Type B pancreatic cell (in vitro differentiated cells): ENCODE data around the gene TMEM44. TPM values are rescaled to one million over a fixed set of nuclear protein-coding genes. Genes with fewer than 3 reads are reported as not detected.

ENCODE experiments used
- DNase-seq: peaks from one replicate; pipeline ENCODE4 v3.0.0; 2021; ENCODE audit warnings: mixed read lengths; ENCODE audit not compliant: unreplicated experiment; ENCODE audit errors: extremely low spot score
- H3K27ac Mint-ChIP-seq: 2 replicates; pipeline ENCODE4 v1.8.0; 2021; ENCODE audit warnings: mild to moderate bottlenecking, mixed read lengths
- H3K27me3 Mint-ChIP-seq: 2 replicates; pipeline ENCODE4 v1.8.0; 2021; ENCODE audit warnings: mixed read lengths
- H3K36me3 Mint-ChIP-seq: 2 replicates; pipeline ENCODE4 v1.8.0; 2021; ENCODE audit warnings: mixed read lengths
- H3K4me1 Mint-ChIP-seq: one replicate; pipeline ENCODE4 v1.8.0; 2021; ENCODE audit warnings: mixed read lengths; ENCODE audit not compliant: unreplicated experiment
- H3K4me3 Mint-ChIP-seq: 2 replicates; pipeline ENCODE4 v1.8.0; 2021; ENCODE audit warnings: mild to moderate bottlenecking, mixed read lengths
- H3K9me3 Mint-ChIP-seq: 2 replicates; pipeline ENCODE4 v1.8.0; 2021; ENCODE audit warnings: mixed read lengths
- total RNA-seq: library from RNA; stranded (reverse); gene quantifications from 2 replicates; pipeline ENCODE4 v1.2.1, GENCODE V29; 2021; ENCODE audit warnings: low replicate concordance
- TF ChIP-seq, protein P1 (sequence below): fragments of 200-600 bp; sonication (generic); conservative IDR thresholded peaks from 2 replicates; pipeline ENCODE4 v1.5.0; 2021; ENCODE audit warnings: antibody characterized with exemption, mild to moderate bottlenecking

TMEM44 gene
- total RNA-seq, 1 donor from 2014 or later = 22.8 TPM

DNA sequence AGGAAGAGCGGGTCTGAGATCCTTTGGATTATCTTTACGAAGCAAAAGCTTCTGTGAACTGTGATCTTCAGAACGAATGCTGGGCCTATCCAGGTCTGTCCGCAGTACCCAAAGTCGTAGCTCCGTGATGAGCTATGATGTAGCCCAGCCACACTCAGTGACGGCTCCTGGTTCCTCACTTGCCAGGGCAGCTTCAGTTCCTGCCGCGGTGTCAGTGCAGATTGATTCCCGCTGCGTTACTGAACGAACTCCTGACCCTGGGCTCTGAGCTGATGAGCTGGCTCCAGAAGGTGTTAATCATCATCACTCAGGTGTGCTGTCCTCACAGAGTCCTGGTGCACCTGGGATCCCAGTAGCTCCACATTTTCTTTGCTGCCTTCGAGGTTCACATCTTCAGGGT is 45.0 kb downstream of the TMEM44 start:
- TF ChIP-seq, protein P1, sequence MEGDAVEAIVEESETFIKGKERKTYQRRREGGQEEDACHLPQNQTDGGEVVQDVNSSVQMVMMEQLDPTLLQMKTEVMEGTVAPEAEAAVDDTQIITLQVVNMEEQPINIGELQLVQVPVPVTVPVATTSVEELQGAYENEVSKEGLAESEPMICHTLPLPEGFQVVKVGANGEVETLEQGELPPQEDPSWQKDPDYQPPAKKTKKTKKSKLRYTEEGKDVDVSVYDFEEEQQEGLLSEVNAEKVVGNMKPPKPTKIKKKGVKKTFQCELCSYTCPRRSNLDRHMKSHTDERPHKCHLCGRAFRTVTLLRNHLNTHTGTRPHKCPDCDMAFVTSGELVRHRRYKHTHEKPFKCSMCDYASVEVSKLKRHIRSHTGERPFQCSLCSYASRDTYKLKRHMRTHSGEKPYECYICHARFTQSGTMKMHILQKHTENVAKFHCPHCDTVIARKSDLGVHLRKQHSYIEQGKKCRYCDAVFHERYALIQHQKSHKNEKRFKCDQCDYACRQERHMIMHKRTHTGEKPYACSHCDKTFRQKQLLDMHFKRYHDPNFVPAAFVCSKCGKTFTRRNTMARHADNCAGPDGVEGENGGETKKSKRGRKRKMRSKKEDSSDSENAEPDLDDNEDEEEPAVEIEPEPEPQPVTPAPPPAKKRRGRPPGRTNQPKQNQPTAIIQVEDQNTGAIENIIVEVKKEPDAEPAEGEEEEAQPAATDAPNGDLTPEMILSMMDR = no peak
- no peaks in the 10 kb centered on the region for H3K9me3 Mint-ChIP-seq
- no peak overlapping the region for H3K4me3 Mint-ChIP-seq
- peaks cover 5% of the 10 kb centered on the region for H3K36me3 Mint-ChIP-seq
- H3K27me3 Mint-ChIP-seq = no peaks in the 10 kb centered on the region
- DNase-seq = no peak
- no peak overlapping the region for H3K27ac Mint-ChIP-seq
- H3K4me1 Mint-ChIP-seq = peaks cover 21% of the 10 kb centered on the region

DNA sequence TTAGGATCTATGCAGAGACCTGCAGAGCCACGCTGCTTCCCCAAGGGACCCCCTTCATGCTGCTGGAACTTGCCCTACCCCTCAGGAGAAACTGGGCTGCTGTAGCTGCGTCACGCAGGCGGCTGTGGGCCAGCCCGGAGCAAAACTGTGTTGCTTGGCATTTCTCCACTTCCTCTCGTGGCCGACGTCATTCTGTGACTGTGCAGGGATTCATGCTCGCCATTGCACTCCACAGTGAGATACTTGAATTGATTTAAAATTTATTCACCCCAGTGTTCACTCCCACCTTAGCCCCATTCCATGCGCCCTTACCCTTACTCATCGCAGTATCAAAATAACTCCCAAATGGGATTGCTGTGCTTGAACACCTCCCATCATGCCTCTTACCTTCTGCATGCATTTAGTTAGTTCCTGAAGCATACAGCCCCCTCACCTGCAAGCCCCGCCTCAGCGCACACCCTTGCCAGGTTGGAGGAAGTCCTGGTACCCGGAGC is 45.7 kb downstream of the TMEM44 start:
- DNase-seq = no peak
- Mint-ChIP-seq H3K4me1 (peaks cover 21% of the 10 kb centered on the region), H3K27ac (peak overlapping the region; percentile 16), H3K4me3 (peak overlapping the region; percentile 25), H3K9me3 (no peaks in the 10 kb centered on the region), H3K36me3 (peaks cover 5% of the 10 kb centered on the region), H3K27me3 (no peaks in the 10 kb centered on the region)
- TF ChIP-seq, protein P1 = no peak

DNA sequence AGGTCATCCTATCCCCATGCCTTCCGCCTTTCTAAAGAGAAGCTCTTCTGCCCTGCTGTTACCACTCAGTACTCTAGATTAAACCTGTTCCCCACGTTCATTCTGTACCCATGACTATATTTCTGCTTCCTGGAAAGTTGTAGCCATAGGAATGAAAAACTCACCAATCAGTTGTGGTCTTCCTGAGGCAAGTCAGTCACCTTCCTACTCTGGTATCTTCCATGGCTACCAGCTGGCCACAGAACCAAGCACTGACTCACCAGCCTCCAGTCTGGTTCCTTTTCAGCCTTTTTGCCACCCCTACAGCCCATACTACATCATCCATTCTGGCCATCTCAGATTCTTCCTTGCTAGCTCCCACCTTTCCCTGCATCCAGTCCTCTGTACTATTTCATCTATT is 46.4 kb downstream of the TMEM44 start:
- H3K36me3 Mint-ChIP-seq = peaks cover 5% of the 10 kb centered on the region
- H3K27me3 Mint-ChIP-seq = no peaks in the 10 kb centered on the region
- peaks cover 21% of the 10 kb centered on the region for H3K4me1 Mint-ChIP-seq
- no peaks in the 10 kb centered on the region for H3K9me3 Mint-ChIP-seq
- TF ChIP-seq, protein P1 = no peak
- peak overlapping the region; percentile 16 for H3K27ac Mint-ChIP-seq
- H3K4me3 Mint-ChIP-seq = peak overlapping the region; percentile 62
- DNase-seq = no peak

DNA sequence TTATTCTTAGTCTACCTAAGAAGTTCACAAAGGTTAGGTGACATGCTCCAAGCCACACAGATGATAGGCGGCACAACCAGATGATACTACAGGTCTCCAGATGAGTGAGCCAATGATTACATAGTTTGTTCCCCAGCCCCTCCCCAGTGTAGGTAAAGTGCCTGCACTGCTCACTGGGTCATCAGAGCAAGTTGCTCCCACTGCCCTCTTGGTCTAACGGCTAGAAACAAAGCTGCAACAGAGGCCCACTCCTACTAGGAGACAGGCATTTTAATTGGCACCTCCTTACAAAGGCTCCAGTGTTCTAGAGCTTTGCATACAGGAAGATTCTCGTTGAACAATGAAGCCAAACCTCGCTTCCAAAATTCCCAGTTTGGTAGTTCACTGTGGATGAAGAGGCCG is 47.3 kb downstream of the TMEM44 start:
- H3K27me3 Mint-ChIP-seq = no peaks in the 10 kb centered on the region
- DNase-seq = no peak
- TF ChIP-seq, protein P1 = no peak
- peaks cover 5% of the 10 kb centered on the region for H3K36me3 Mint-ChIP-seq
- no peaks in the 10 kb centered on the region for H3K9me3 Mint-ChIP-seq
- peaks cover 21% of the 10 kb centered on the region for H3K4me1 Mint-ChIP-seq
- H3K4me3 Mint-ChIP-seq = peak overlapping the region; percentile 98
- H3K27ac Mint-ChIP-seq = peak overlapping the region; percentile 19

DNA sequence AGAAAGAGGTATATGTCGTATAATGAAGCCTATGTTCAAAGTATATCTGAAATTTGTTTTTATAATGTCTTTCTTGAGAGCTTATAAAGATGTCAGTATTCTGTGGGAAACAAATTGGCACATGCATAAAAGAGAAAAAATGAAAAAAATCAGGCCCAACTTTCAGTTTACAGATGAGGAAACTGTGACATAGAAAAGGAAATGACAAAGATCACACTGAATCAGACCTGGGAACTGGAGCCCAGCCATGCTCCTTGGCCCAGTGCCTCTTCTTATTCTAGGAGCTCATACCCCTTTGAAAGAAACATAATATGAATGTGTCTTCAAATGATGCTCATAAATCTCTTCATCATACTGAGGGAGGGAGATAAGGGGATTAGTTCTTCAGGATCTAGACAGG is 48.4 kb downstream of the TMEM44 start:
- no peak for DNase-seq
- H3K9me3 Mint-ChIP-seq = no peaks in the 10 kb centered on the region
- H3K4me3 Mint-ChIP-seq = peak overlapping the region; percentile 98
- peaks cover 21% of the 10 kb centered on the region for H3K4me1 Mint-ChIP-seq
- H3K27ac Mint-ChIP-seq = peak overlapping the region; percentile 97
- peaks cover 5% of the 10 kb centered on the region for H3K36me3 Mint-ChIP-seq
- no peaks in the 10 kb centered on the region for H3K27me3 Mint-ChIP-seq
- TF ChIP-seq, protein P1 = no peak

DNA sequence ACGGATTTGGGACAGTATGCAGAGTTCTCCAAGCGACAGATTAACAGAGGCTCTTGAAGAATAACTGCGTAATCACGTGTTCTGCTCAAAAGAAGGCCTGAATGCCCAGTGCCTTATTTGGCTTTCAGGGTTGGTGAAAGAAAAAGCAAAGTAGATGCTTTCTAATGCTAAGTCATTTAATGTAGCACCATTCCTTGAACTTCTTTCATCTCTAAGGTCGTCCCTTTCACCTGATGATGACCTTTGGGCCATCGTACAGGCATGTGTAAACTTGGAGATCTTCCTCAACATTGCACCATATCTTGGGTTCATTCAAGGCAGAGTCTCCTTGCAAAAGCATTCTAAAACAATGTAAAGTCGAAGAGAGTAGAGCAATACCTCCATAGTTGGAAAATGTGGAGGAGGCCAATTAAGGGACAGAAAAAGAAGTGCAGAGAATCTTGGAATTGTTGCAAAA is 48.9 kb downstream of the TMEM44 start:
- TF ChIP-seq, protein P1 = no peak
- no peaks in the 10 kb centered on the region for H3K9me3 Mint-ChIP-seq
- H3K27me3 Mint-ChIP-seq = no peaks in the 10 kb centered on the region
- peaks cover 5% of the 10 kb centered on the region for H3K36me3 Mint-ChIP-seq
- DNase-seq = no peak
- peak overlapping the region; percentile 98 for H3K4me3 Mint-ChIP-seq
- peak overlapping the region; percentile 97 for H3K27ac Mint-ChIP-seq
- peaks cover 21% of the 10 kb centered on the region for H3K4me1 Mint-ChIP-seq
